Myocyte (in vitro differentiated cells): Measurements from ENCODE around the gene ZSCAN5A. TPM values are rescaled to one million over a fixed set of nuclear protein-coding genes. Genes with fewer than 3 reads are reported as not detected.

Experiments
- total RNA-seq: library from RNA; depleted of rRNA; stranded (reverse); fragments of >200 nt; gene quantifications from 2 replicates; pipeline ENCODE4 v1.2.3, GENCODE V29; 2014

The ZSCAN5A gene
- total RNA-seq, 1 donor from 2014 or later, result 4.8 TPM

Other genes with a start within 250 kb of the ZSCAN5A start
- 22.5 and 23.3 TPM in 2 replicates for gene ZNF787, start 193.5 kb downstream of the ZSCAN5A start, total RNA-seq
- gene ZNF444, start 173.6 kb downstream of the ZSCAN5A start, total RNA-seq, result 34.8 and 38.0 TPM in 2 replicates
- gene GALP, start 138.8 kb downstream of the ZSCAN5A start, total RNA-seq, result not detected in 2 replicates
- gene ZSCAN5B, start 117.1 kb downstream of the ZSCAN5A start, total RNA-seq, result not detected in 2 replicates
- not detected in 2 replicates for gene ZSCAN5C, start 112.6 kb downstream of the ZSCAN5A start, total RNA-seq
- gene EDDM13, start 42.1 kb downstream of the ZSCAN5A start, total RNA-seq, result not detected in 2 replicates
- gene ZNF582, start 78.7 kb upstream of the ZSCAN5A start, total RNA-seq, result 2.8 and 3.0 TPM in 2 replicates
- 12.6 and 14.6 TPM in 2 replicates for gene ZNF583, start 89.5 kb upstream of the ZSCAN5A start, total RNA-seq
- gene ZNF667, start 162.5 kb upstream of the ZSCAN5A start, total RNA-seq, result 3.1 and 4.6 TPM in 2 replicates
- gene ZNF471, start 193.0 kb upstream of the ZSCAN5A start, total RNA-seq, result 1.4 and 2.2 TPM in 2 replicates
- gene ZFP28, start 224.1 kb upstream of the ZSCAN5A start, total RNA-seq, result 9.6 and 10.2 TPM in 2 replicates